T-helper 1 cell treated with Interleukin-12 subunit alpha and Interleukin-12 subunit beta and Interleukin-4 antibody, amounts not matched to agents 30 ng/mL and 1 ng/mL, for 36 hours (primary cell): ENCODE data around the gene ARMCX2. TPM values are rescaled to one million over a fixed set of nuclear protein-coding genes. Genes with fewer than 3 reads are reported as not detected.
"Not testable (repeated sequence)": the region's sequence is repeated elsewhere in the genome, so short reads cannot be mapped to it uniquely, and the experiment has no call there.

ENCODE experiments used
- intact Hi-C: fragments of 100-400 bp; cut with micrococcal nuclease; formaldehyde crosslinking; loops from one replicate; pipeline ENCODE4 v1.15.1; 2024
- total RNA-seq: library from RNA; stranded (reverse); gene quantifications from 2 replicates; pipeline ENCODE4 v1.2.3, GENCODE V29; 2022

Gene ARMCX2
- total RNA-seq: 3.4 and 3.8 TPM in 2 replicates

DNA sequence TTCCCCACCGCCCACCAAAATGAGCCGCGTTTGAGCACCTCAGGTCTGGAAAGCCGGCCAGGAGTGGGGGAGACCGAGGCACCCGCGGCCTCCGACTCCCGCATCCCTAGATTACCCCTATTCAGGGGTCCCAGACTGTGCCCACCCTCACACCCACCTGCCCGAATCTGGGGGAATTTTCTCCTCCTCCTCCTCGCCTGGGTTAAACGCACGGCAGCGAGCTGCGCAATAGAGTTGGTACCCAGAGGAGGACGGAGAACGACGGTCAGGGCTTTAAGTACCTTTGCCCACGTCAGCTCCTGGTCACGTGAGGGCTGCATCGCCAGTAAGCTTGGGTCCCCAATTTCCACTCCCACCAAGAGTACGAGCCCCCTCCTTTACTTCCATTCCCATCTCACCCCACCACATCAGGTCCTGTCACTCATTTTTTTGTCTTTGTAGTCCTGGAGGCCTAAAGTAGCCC is at the start of gene ARMCX2:
Gene ARMCX2 (minus strand): TSS at position 250 of the 463 bp plus-strand sequence. CDS start 2,262 bp downstream, outside the sequence.
- intact Hi-C loops: no loop called here

DNA sequence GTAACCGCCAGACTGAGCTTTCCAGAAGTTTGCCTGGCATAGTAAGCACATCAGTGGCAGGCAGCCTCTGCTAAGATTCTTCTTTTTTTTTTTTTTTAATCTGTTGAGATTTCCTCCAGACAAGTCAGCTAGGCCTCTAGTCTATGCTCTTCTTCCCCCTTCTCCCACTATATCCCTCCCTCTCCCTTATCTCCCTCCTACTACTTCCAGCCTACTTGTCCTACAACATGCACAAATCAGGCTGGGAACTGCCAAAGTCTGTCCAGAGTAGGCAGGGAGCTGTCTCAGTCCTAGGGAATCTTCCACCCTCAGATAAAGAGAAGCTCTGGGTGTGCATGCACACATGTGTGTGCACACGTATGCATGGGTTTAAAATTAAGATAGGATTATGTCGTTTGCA is 49.7 kb upstream of the ARMCX2 start:
- intact Hi-C loops: no loop called here

DNA sequence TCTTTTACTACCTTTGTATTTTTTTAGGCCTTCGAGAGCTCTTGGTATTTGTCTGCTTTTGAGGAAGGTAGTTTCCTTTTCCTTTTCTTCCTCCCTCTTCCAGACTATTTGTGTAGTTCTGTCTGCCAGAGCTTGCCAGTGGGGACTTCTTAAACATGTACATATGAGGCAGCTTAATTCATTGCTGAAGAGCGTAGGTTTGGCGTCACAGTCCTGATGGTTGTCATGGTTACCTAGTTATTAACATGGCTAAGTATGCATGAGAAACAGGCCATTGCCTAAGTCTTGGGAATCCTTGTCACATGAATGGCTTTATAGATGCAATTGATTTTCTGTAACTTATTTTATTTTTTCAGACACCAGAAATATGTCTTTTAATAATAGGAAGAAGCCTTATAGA is 48.5 kb upstream of the ARMCX2 start:
- intact Hi-C loops: no loop called here

DNA sequence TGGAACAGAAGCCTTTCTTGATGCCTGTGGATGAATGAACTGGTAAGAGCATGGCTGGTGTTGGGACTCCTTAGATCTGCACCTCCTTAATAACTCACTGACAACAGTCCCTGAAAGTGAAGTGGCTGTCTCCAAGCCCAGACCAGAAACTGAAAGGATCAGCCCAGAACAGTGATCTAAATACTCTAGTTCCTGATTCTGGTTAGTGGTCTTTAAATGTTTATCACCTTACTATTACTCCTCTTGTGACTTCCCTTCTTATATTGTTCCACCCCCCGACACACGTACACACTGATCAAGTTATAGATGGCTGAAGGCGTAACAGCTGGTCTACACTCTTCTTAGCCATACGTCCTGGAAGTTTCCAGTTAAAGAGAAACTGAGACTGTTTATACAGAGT is 33.8 kb upstream of the ARMCX2 start:
- intact Hi-C loops: no loop called here

DNA sequence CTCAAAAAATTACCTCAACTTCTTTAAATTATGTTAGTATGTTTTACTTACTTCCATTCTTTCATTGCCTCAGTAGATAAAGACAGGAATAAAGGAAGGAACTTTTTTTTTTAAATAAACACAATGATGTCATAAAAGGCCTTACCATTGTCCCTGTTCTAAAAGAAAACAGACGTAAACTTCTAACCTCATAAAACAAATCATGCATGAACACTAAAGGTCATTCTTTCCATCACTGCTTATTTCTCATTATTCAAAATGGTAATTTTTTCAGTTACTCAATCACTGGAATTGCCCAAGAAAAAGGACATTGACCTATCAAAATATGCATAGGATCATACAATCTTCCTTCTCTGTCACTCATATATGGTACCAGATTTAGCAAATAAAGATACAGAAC is 32.2 kb upstream of the ARMCX2 start:
- intact Hi-C loops: no loop called here

DNA sequence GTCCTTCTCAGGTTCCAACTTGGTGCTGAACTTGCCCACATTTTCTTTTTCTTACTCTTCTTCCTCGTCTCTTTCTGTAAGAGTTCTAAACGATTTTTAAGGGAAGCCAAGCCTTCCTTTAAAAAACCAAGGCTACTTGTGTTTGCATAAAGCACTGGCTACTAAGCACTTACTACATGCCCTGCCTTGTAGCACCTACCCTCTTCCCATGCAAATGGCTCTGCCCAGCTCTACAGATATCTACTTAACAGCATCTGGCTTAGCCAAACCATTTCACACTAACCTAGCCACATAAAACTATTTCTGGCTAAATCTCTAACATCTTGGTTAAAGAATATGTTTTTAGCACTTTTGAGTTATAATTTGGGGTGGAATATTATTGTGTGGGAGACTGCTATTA is 26.9 kb upstream of the ARMCX2 start:
- intact Hi-C loops: no loop called here

DNA sequence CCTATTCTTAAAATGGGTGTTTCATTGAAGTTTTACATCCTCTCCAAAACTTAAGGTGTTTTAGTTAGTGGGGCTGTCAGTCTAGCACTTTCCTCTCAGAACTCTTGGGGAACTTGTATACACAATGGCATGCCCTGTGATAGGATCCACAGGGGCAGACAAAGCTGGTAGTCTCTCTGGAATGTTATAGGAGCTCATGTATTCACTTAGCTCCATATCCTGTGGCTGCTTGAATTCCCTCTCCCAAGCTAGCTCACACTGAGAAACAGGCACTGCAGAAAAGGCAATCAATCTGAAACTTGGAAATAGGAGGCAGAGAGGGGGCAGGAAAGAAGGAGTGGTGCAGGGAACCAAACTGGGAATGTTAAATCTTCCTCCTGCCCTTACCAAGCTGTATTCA is 26.3 kb upstream of the ARMCX2 start:
- intact Hi-C loops: no loop called here

DNA sequence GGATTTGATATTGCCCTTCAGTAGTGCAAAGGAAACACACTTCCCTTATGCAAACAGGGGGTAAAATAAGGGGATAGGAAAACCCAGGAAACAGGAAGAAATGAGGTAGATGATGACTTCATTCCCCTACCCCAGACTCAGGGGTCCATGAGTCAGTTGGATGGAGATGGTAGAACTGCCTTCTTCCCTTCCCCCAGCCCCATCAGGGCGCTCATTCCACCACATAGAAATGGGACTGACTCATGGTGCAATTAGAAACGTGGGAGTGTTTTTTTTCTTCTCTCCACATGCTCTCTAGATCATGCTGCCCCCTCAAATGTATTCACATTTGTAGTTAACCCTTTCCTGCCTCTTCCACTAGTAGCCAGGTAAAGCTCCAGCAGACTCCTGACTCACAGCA is 23.1 kb upstream of the ARMCX2 start:
- intact Hi-C loops: no loop called here

DNA sequence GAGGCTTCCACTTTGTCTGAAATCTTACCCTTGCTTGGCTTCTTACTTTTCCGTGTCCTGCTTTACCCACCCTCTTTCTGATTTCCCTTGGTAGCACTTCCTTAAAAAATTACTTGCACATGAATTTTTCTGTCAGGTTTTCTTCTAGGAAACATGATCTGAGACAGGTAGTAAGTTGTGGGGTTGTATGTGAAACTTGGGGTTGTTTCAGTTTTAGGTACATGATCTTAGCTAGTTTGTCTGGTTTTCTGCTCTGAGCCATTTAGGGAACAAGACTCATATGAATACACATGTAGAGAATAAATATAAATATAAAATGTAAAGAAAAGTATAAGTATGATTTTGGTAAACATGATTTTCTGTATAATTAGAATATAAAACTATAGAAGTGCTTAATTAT is 17.4 kb upstream of the ARMCX2 start:
- intact Hi-C loops: no loop called here

DNA sequence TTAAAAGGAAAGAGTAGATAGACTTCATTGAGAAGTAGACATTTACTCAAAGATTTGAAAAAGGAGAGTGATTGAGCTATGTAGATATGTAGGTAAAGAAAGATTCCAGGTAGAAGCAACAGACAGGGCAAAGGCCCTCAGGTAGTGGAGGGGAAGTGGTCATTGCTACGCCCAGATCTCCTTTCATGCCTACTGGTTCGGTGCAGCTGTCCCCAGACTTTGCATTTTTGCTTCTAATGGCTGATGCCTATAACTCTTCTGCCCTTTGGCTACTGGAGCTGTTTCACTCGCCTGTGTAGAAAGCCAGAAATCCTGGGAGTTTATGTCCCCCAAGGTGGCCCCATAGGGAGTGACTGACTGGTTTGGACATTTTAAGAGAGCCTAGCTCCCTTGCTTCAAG is 16.9 kb upstream of the ARMCX2 start:
- intact Hi-C loops: no loop called here

DNA sequence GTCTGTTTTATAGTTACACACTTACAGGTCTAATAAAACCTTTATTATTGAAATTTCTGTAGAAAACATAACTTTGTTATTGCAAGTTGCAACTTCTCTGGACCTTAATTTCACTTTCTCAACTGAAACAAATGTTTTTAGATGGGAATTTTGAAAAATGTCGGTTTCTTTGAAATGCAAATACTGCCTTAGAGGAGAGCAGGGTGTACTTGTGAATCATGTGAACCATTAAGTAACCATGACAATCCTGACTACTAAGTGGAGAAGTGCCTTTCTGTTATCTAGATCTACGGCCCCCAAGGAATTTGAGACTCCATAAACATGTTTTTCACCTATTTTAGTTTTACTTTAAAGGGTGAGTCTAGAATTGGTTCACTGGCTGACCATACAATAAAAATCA is 8.5 kb upstream of the ARMCX2 start:
- intact Hi-C loops: no loop called here

DNA sequence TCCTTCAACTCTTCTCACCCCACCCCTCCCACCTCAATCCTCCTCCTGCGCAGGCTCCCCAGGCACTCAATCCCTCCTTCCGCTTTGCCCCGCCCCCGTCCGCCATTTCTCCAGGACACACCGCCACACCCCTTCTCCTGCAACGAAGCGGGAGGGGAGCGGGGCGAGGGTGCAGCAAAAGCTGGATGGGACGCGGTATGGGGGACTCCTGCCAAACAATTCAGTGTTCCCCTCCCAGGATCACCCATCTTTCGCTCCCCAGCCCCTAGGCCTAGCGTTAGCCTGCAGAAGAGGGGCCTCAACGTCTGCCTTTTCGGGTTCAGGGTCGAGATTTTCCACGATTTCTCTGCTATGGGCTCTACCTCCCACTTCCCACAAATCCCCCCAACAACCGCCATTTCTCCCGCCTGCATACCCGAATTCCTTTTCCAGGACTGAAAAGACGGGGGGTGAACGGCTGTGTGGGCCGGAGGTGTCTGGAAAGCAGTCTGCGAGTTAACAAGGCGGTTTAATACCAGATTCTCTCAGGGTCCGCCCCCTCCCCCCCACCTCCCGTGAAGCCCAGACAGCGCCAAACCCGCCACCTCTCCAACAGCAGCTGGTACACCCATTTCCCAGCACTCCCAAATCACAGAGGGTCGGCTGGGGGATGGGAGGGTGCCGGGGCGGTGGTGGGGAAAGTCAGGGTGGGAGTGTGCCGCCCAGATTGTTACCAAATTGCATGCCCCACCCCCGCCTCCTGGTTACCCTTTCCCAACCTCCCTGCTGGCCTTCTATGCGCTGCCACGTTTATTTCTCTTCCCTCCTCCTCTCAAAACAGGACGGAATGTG is 774 bp downstream of the ARMCX2 start:
- intact Hi-C loops: no loop called here

DNA sequence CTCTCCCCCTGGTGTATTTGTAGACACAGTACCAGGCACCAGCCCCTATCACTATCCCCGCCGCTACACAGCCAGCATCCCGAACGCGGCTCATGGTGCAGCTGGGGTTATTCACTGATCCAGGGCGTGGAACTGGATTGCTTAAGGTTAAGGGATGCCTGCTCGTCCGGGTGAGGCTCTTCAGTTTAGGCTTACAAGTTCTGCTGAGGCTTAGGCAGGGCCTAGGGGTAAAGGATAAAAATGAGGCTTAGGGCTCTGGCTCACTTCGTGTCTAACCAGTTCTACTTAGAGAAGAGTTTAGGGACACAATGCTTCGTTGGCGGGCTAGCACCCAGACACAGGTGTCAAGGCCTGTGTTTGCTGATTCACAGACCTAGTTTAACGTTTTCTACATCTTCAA is 2.2 kb downstream of the ARMCX2 start:
- intact Hi-C loops: no loop called here

DNA sequence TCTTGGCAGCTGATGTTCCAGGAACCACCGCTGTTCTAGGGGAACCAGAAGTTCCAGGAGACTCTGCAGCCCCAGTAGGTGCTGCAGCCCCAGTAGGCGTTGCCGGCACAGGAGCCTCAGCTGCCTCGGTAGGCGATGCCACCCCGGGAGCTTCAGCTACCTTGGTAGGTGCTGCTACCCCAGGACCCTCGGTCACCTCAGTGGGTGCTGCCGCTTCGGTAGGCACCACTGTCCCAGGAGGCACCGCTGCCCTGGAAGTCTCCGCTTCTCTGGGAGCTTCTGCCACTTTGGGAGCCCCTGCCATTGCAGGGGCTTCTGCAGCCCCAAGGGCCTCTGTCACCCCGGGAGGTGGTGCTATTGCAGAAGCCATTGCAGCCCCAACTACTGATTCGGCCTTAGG is 2.8 kb downstream of the ARMCX2 start:
- intact Hi-C loops: no loop called here

DNA sequence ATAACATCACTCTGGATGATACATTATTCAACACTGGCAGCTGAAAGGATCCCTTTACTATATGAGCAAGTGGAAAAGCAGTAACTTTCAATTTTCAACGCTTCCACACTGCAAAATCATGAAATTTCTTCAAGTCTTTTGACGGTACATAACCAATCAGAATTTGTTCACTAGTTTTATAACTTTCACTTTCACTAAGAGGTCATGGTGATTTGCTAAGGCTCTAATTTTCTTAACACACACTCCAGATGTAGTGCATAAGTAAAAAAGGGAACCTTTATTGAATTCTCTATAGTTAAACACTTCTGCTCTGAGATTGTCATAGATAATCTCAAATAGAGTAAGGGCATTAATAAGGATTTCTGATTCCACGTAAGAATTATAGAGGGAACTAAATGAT is 4.1 kb downstream of the ARMCX2 start:
- intact Hi-C loops: loop anchor here (1.0 kb wide), 1 partner anchor 33 kb away; no protein-coding TSS in a partner anchor

DNA sequence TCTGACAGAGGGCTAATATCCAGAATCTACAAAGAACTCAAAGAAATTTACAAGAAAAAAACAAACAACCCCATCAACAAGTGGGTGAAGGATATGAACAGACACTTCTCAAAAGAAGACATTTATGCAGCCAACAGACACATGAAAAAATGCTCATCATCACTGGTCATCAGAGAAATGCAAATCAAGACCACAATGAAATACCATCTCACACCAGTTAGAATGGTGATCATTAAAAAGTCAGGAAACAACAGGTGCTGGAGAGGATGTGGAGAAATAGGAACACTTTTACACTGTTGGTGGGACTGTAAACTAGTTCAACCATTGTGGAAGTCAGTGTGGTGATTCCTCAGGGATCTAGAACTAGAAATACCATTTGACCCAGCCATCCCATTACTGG is 11.9 kb downstream of the ARMCX2 start:
- intact Hi-C loops: not testable (repeated sequence)

DNA sequence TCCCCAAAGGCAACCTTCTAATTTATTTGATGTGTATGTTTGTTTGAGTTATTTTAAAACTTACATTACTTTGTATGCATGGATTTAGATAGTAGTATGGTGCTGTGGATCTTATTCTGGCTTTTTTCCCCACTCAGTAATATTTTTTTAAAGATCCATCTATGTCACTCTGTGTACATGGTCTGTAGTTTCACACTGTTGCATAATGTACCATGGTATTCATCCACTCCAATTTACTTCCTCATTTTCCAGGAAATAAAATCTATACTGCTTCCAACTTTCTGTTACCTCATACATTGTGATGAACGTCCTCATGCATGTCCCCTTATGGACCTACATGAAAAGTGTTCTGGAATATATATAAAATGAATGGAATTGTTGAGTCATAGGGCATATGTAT is 17.6 kb downstream of the ARMCX2 start:
- intact Hi-C loops: no loop called here

DNA sequence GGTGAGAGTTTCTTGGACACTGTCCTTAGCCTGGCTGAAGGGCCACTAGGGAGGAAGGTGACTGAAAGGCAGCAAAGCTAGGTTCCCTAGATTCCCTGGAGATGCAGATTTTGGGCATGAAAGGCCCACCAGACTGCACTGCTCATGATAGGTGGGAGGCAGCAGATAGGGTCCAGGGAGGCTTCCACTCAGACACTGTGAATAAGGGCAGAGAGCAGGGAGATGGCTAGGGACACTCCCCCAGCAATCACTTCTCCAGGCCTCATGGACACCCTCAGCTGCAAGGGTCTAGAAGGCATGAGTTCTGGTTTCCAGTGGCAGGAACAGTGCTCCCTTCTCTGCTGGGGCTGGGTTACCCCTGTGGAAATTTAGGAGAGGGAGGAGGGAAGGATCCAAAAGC is 20.1 kb downstream of the ARMCX2 start:
- intact Hi-C loops: no loop called here

DNA sequence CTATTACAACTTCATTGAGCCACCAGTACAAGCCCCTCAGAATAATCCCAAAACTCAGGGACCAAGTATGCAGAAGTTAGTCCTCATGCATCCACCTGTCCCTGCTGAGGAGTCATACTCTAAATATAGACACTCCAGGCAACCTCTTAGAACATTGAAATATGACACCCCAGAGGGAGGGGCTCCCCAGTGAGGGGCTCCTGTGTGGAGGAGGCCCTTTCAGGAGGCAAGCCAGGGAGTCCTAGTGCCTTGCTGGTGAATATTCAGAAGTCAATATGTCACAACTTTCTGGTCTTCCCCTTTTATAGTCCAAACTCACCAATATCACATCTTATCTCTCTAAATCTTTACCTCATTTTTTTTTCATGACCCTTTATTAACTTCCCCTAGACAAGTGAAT is 40.3 kb downstream of the ARMCX2 start:
- intact Hi-C loops: loop anchor here (5.0 kb wide), 1 partner anchor 138 kb away; no protein-coding TSS in a partner anchor

DNA sequence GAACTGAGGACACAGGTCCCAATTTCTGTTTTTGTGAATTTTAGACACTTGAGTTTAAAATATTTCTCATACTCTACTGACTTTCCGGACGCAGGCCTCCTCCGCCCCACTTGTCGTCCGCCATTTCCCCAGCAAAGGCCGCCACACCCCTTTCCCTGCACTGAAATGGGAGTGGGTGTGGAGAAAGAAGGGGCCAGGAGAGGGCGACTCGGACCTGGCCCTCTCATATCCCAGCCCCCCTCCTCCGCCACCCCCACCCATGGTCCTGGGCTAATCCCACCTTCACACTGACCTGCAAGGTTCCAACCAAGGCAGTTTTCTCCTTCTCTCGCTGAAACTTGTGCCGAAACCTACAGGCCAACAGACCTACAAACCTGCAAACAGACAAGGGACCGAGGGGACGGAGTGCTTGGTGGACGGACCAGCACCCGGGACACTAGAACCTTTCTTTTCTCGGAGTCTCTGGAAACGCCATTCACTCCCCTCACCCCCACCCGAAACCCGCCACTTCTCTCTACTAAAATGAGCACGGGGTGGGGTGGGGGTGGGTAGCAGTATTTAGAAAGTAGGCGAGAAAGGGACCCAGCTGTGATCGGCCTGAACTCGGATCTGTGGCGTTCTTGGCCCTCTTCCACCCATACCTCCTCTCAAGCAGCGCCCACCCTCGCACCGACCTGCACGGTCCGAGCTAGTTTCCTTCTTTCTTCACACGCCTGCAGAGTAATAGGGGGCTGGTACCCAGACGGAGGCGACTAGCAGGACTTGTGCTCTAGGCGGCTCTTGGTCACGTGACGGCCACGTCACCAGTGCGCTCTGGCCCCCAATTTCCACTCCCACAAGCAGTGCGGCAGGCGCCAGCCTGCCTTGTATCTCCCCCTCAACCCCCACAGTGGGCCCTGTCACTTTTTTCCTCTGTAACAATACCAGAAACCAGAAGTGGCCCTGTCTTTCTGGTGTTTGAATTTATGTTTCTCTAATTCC is 42.1 kb downstream of the ARMCX2 start, which contains the start of gene ARMCX6:
Gene ARMCX6 (minus strand): TSS at position 790 of the 981 bp plus-strand sequence. CDS start 1,380 bp downstream, outside the sequence.
- intact Hi-C loops: loop anchor here (5.0 kb wide), 1 partner anchor 140 kb away; no protein-coding TSS in a partner anchor

DNA sequence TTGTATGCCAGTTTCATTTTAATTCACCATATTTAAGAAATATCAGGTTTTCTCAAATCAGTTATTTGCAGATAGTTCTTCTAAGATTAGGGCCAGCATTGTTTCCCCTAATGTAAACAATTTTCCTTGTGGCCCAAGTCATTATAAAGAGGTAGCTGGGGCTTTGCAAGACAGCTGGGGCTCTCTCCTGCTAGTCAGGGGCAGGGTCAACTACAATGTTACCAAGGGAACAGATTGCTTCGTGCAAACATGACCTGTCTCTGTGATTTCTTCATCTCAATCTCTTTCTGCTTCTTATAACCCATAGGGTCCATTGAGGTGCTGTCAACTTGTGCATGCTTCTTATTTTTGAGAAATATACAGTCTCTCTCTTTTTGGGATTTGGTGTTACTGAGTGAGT is 53.9 kb downstream of the ARMCX2 start:
- intact Hi-C loops: no loop called here
